COLO829 (cell line): Measurements from ENCODE around the gene PA2G4.
"Not testable (repeated sequence)": the region's sequence is repeated elsewhere in the genome, so short reads cannot be mapped to it uniquely, and the experiment has no call there.

Experiments used
- DNase-seq: peaks from one replicate; pipeline ENCODE4 v3.0.0; 2012; ENCODE audit warnings: low spot score

Gene PA2G4

DNA sequence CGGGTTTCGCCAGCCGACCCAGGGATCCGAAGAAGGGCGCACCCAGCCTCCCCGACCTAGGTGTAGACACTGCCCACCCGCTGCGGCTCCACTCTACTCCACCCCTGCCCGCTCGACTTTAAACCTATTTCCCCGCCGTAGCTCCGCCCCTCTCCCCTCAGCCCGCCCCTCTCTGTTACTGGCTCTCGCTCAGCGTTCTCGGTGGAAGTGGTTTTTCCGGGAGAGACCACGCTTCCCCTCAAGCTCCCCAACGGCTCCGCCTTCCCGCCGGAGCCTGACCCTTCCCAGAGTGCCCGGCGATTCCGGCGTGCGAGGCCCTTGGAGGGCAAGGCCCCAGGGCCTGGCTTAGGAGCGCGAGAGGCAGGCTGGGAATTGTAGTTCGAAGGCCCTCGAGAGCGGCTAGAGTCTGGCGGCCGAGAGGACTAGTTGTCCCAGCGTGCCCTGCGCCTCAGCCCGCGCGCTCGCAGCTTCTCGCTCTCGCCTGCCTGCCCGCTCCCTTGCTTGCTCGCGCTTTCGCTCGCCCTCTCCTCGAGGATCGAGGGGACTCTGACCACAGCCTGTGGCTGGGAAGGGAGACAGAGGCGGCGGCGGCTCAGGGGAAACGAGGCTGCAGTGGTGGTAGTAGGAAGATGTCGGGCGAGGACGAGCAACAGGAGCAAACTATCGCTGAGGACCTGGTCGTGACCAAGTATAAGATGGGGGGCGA, at the start of gene PA2G4:
Gene PA2G4, plus strand, starts transcription at position 451 of the 706 bp plus-strand sequence. Its CDS starts 179 bp downstream, at position 630.
- DNase-seq = peak; percentile 96

DNA sequence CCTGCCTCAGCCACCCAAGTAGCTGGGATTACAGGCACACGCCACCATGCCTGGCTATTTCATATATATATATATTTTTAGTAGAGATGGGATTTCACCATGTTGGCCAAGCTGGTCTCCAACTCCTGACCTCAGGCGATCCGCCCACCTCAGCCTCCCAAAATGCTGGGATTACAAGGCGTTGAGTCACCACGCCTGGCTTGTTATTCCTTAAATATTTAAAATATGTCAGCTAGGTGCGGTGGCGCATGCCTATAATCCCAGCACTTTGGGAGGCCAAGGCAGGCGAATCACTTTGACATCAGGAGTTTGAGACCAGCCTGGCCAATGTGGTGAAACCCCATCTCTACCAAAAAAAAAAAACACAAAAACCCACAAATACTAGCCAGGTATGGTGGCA, 44.4 kb upstream of the PA2G4 start:
- not testable (repeated sequence) for DNase-seq

DNA sequence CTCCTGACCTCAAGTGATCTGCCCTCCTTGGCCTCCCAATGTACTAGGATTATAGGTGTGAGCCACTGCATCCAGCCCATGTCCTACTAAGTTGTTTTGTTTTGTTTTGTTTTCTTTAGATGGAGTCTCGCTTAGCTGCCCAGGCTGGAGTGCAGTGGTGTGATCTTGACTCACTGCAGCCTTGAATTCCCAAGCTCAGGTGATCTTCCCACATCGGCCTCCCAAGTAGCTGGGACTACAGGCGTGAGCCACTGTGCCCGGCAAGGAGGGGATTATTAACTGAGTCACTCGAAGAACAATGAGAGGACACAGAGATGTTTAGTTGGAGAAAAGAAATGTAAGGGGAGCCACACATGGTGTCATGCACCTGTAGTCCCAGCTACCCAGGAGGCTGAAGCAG, 42.4 kb upstream of the PA2G4 start:
- no peak for DNase-seq

DNA sequence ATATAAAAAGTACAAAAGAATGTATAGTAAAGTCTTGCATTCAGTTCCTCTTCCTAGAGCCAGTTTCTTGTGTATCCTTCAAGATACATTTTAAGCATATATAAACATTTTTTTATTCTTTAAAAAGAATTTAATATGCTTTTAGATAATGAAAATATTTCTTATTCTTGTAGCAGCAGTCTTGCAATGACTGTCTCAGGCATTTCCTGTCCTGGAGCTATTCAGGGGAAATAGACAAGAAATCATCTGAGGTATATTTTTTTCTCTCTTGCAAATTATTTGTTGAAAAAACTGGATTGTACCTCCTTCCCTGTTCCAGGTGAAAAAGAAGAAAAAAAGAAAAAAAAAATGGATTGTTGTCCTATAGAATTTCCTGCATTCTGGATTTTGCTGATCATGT, 41.4 kb upstream of the PA2G4 start:
- DNase-seq = no peak

DNA sequence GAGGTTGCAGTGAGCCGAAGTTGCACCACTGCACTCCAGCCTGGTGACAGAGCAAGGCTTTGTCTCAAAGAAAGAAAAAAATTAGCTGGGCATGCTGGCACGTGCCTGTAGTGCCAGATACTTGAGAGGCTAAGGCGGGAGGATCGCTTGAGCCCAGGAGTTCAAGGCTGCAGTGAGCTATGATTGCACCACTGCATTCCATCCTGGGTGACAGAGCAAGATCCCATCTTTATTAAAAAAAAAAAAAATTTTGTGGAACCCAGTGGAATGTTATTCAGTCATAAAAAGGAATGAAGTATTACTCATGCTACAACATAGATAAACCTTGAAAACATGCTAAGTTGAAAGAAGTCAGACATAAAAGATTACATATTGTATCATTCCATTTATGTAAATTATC, 32.7 kb upstream of the PA2G4 start:
- no peak for DNase-seq

DNA sequence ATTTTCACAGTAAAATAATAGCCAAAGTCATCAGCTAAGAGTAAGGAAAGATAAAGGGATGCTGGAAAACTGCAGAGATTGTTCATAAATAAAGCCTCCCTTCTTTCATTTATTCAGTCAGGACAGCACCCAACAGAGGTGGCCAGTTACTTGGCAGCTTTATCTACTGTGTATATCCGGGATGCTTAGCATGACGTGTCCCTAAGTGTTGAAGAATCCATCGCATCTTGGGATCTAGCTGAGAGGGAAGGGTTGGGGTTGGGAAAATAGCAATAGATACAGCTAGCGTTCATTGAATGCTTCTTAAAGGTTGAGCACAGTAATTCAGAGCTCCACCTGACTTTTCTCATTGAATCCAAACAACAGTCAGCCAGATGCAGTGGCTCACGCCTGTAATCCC, 30.0 kb upstream of the PA2G4 start:
- no peak for DNase-seq

DNA sequence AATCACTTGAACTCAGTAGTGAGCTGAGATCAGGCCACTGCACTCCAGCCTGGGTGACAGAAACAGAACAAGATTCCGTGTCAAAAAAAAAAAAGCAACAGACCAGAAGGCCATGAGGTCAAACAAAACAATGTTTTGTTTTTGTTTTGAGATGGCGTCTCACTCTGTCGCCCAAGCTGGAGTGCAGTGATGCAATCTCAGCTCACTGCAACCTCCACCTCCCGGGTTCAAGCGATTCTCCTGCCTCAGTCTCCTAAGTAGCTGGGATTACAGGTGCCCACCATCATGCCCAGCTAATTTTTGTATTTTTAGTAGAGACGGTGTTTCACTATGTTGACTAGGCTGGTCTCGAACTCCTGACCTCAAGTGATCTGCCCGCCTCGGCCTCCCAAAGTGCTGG, 26.4 kb upstream of the PA2G4 start:
- DNase-seq = not testable (repeated sequence)

DNA sequence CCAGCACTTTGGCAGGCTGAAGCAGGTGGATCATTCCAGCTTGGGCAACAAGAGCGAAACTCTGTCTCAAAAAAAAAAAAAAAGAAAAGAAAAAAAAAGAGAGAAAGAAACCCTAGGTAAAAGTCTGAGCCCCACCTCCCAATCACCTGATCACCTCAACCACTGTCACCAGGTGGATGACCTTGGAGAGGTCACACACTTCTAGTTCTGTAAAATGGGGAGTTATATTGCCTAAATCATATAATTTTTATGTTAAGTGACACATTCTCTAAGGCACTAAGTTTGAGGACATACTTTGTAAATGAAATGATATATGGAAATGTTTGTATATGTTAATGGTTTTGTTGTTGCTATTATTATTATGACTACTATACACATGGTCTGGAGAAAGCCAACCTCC, 25.9 kb upstream of the PA2G4 start:
- DNase-seq = no peak

DNA sequence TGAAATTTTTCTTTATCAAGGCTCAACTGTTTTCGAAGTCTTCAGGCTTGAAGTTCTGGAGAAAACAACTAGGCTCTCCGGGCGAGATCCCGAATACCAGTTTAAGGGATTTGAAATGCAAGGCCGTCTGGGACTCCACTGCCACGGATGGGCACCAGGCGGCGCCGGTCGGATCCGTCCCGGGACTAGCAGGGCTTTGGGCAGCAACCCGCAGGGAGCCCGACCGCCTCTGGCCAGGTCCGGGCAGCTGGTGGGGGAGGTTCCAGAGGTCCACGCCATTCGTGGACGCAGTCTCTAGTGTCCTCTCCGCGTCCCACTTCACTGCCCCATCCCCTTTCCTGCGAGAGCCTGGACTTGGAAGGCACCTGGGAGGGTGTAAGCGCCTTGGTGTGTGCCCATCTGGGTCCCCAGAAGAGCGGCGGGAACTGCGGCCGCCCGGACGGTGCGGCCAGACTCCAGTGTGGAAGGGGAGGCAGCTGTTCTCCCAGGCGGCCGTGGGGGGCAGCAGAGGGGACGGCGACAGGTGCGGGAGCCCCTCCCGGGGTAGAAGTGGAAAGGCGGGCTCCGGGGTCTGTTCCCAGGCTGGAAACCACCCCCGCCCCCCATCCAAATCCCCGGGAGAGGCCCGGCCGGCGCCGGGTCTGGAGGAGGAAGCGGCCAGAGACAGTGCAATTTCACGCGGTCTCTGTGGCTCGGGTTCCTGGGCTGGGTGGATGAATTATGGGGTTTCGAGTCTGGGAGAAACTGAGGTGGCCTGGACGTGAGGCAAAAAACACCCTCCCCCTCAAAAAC, 25.2 kb upstream of the PA2G4 start:
- peak; percentile 78 for DNase-seq

DNA sequence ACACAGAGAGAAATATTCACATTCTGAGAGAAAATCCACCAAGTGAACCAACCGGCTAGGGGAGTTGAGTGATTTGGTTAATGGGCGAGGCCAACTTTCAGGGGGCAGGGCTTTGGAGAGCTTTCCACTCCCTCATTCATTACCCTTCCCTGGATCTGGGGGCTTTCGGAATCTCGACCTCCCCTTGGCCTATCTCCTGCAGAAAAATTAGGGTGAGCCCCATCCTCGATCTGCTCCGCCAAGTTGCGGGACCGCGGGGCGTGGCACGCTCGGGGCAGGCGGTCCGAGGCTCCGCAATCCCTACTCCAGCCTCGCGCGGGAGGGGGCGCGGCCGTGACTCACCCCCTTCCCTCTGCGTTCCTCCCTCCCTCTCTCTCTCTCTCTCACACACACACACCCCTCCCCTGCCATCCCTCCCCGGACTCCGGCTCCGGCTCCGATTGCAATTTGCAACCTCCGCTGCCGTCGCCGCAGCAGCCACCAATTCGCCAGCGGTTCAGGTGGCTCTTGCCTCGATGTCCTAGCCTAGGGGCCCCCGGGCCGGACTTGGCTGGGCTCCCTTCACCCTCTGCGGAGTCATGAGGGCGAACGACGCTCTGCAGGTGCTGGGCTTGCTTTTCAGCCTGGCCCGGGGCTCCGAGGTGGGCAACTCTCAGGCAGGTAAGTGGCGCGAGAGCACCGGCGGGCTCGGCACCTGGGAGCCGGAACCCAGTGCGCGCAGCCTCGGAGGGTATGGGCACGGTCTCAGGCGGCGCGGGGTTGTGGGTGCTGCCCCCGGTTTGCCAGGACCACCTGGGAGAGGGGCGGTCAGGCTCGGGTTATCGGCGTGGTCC, 24.4 kb upstream of the PA2G4 start, which contains the start of gene ERBB3:
Gene ERBB3, plus strand, starts transcription at position 443 of the 833 bp plus-strand sequence. Its CDS starts 136 bp downstream, at position 579.
- peak; percentile 92 for DNase-seq

DNA sequence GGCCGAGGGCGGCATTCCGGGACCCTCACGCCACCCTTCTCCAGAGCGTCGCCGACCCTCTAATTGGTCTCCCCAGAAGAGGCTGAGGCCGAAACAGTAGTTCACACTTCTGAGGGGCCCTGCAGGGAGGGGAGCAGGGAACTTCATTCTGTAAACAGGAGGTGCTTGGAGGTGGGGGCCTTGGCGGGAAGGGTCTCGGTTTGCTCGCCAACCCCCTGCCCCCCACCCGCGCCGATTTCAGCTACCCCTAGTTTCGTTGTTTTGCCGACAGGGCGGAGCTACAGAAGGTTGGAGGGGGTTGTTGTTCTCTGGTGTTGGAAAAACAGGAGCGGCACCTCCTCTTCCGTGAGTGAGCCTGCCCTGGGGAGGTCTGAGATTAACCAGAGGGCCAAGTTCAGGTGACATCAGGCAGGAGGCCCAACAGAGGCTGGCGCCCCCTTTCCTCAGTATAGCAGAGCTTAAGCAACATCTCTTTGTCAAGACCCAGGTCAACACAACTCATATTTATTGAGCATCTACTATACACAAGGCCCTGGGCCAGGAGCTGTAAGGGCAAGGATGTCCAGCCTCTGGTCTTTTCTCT, 23.7 kb upstream of the PA2G4 start:
- DNase-seq = no peak

DNA sequence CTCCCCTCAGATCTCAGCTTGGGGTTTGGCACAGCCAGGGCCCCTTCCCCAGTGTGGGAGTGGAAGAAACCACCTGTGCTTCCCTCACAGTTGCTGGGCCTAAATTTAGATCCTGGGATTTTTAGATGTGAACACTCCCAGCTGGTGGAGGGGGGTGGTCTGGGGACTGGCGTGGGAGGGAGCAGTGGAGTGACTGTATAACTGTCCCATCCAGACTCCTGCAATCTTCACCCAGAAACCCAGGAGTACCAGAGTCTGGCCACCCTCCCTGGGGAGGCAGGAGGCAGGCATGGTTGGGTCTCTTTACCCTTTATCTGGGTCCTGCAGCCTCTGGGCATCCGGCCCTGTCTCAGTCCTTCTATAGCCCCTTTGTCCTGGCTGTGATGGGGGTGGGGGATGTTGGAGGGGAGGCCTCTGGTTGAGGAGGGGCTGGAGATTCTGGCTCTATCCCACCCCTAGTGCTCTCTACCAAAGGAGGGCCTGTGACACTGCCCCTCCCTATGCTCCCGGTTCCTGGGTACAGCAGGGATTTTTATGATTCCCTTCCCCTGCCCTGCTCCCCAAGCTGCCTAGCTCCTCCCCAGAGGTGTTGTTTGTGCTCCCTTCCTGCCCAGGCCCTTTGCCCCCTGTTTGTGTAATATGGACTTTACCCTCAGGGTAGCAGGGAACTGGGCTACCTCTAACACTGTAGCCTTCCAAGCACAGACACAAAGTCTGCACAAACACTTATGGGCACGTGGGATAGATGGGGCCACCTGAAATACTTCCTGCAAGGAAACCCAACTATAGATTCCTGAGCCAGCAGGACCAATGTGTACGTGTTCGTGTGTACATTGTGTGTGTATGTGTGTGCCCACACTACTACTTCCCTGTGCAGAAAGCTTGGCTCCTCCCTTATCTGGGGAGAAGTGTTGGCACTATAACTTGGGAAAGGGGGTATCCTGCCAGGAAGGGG, 22.7 kb upstream of the PA2G4 start:
- peak; percentile 80 for DNase-seq

DNA sequence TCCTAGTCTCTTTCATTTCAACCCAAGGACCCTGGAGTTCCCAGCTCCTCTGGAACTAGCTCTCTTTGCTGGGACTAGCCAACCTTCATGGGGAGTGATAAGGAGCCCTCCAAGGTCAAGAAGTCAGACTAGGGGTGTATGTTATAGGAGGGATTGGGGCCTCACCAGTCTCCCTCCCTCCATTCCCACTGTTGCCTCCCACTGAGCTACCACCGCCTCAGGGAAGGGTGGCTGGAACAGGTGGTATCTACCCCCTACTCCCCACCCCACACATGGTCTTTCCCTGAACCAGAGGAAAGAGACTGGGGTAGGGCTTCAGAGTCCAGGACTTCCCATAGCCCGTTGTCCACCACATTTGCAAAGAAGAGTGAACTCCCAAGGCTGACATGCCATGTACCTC, 22.0 kb upstream of the PA2G4 start:
- no peak for DNase-seq

DNA sequence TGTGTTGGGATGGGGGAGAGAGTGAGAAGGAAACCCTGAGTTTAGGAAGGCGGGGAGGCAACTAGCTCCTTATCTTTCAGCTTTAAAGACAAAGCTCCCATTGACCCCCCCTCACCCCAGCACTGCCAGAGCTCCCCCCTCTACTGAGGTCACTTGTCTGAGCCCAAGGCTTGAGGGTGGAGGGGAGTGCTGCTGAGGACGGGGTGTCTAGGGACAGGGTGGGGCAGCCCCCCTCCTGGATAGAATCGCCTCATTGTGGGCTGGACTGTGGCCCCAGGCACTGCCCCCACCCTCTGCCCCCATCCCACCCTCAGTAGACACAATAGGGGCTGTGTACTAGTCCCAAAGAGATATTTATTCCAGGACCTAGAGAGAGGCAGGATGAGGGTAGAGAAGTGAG, 21.4 kb upstream of the PA2G4 start:
- DNase-seq = peak; percentile 92

DNA sequence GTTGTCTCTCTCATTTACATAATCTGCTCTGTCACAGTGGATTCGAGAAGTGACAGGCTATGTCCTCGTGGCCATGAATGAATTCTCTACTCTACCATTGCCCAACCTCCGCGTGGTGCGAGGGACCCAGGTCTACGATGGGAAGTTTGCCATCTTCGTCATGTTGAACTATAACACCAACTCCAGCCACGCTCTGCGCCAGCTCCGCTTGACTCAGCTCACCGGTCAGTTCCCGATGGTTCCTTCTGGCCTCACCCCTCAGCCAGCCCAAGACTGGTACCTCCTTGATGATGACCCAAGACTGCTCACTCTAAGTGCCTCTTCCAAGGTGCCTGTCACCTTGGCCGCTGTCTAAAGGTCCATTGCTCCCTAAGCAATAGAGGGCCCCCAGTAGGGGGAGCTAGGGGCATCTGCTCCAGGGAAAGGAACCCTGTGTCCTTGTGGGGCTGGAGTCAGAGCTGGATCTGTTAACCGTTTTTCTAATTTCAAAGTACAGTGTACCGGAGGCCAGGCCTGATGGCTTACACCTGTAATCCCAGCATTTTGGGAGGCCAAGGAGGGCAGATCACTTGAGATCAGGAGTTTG, 19.3 kb upstream of the PA2G4 start:
- DNase-seq = no peak

DNA sequence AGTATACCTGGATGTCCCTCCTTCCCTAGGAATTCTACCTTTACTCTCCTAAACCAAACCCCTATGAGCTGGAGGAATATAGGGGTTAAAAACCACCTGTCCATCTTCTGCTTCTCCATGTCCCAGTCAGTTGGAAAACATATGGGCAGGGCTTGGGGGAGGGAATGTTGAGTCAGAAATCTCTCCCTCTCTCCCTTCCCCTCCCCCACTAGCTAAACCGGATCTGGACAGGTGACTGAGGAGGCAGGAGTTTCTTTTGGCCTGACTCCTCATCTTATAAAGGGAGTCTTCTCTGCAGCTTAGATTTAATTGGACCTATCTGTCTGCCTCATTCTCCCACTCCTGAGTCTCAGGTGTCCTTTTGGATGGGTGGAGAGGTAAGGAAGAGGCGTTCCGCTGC, 18.3 kb upstream of the PA2G4 start:
- no peak for DNase-seq

DNA sequence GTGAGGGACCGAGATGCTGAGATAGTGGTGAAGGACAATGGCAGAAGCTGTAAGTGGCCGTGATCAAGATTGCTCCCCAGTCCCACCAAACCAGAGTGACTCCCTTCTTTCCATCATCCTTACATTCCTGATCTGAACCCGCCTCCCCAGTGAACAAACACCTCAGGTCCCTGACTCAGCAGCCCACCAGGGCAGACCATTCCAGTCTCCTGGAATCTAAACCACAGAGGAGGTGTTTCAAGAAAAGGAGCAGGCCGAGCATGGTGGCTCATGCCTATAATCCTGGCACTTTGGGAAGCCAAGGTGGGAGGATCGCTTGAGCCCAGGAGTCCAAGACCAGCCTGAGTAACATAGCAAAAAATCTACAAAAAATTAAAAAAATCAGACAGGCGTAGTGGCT, 17.8 kb upstream of the PA2G4 start:
- no peak for DNase-seq

DNA sequence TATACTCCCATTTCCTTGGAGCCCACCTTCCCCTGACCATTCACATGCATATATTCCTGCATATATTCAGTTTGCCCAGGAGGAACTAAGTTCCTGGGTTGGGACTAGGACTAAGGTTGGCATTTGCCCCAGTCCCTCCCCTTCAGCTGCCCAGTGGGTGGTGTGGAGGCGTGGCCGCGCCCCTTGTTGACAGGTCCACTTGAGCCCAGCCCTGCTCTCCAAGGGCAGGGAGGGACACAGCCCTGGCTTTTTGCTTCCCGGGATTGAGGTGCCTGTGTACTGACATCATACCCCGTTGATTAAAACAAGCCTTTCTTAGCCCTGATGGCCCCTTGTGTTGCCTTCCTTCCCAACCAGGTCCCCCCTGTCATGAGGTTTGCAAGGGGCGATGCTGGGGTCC, 17.1 kb upstream of the PA2G4 start:
- DNase-seq = no peak

DNA sequence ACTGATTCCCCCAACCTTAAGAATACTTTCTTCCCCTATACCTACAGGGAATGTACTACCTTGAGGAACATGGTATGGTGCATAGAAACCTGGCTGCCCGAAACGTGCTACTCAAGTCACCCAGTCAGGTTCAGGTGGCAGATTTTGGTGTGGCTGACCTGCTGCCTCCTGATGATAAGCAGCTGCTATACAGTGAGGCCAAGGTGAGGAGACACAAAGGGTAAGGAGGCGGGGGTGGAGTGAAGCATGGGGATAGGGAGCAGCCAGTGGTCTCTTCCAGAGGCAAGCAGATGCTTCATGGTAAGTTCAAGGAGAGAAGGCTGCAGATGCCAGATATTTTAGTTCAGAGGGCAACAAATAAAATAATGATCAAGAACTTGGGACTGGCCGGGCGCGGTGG, 6.6 kb upstream of the PA2G4 start:
- DNase-seq = no peak

DNA sequence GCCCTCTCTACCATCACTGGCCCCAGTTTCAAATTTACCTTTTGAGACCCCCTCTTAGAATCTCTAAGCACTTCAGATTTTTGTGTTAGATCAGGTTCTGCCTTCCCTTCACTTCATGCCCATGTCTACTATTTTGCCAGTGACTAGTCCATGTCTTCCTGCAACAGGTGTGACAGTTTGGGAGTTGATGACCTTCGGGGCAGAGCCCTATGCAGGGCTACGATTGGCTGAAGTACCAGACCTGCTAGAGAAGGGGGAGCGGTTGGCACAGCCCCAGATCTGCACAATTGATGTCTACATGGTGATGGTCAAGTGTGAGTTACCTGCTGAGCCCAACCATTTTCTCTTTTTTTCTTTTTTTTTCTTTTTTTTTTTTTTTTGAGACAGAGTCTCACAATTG, 5.8 kb upstream of the PA2G4 start:
- DNase-seq = no peak

DNA sequence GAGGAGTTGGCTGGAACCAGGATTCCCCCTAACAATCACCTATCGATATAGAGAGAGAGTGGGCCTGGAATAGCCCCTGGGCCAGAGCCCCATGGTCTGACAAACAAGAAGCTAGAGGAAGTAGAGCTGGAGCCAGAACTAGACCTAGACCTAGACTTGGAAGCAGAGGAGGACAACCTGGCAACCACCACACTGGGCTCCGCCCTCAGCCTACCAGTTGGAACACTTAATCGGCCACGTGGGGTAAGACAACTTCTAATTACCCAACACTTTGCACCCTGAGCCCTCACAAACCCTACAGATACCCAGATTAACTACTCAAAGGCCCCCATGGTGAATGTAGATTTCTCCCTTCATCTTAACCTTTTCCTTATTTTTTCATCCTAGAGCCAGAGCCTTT, 4.6 kb upstream of the PA2G4 start:
- DNase-seq = no peak
